CD4-positive, alpha-beta T cell (primary cell): ENCODE results near the gene ATP5MK. TPM values are rescaled to one million over a fixed set of nuclear protein-coding genes. Genes with fewer than 3 reads are reported as not detected.

ENCODE experiments used
- ATAC-seq: fragments of 200-7000 bp; cut with Tn5 transposase; one replicate; pipeline ENCODE4 v1.10.0; 2022; ENCODE audit warnings: mild to moderate bottlenecking; ENCODE audit not compliant: poor library complexity
- CTCF ChIA-PET: fragments of 350-600 bp; sonication (Branson Sonifier 250); formaldehyde crosslinking; loops from one replicate; lab custom pipeline; 2021; ENCODE audit warnings: antibody characterized with exemption, inconsistent platforms; lab: Charles Lee
- POLR2A ChIA-PET: fragments of 350-600 bp; sonication (Branson Sonifier 250); formaldehyde crosslinking; loops from one replicate; lab custom pipeline; 2021; ENCODE audit warnings: antibody characterized with exemption, inconsistent platforms; lab: Charles Lee
- DNase-seq, 14 experiments: peaks; one replicate each; pipeline ENCODE4 v3.0.0-alpha.2; 2013 to 2020; ENCODE audit warnings: mixed read lengths in 2 of 14
- H3K27ac ChIP-seq, 2 donors: one replicate each; pipeline versions ENCODE4 v1.5.1 to v1.7.0; 2013; ENCODE audit warnings: low read length in 2 of 2, low read depth in 1 of 2, mild to moderate bottlenecking in 1 of 2
- H3K27me3 ChIP-seq, 2 experiments: 1 replicate in 1 of 2; 2 replicates in 1 of 2; pipeline versions ENCODE4 v1.6.1 to v1.7.0; 2013; ENCODE audit warnings: low read length in 2 of 2, control low read depth in 1 of 2, mild to moderate bottlenecking in 1 of 2, moderate library complexity in 1 of 2; ENCODE audit not compliant: insufficient read depth in 2 of 2, control insufficient read depth in 1 of 2
- H3K36me3 ChIP-seq: one replicate; pipeline ENCODE4 v1.6.1; 2013; ENCODE audit warnings: low read length, control low read depth; ENCODE audit not compliant: insufficient read depth
- H3K4me1 ChIP-seq: one replicate; pipeline ENCODE4 v1.6.1; 2013; ENCODE audit warnings: low read length, control low read depth; ENCODE audit not compliant: insufficient read depth
- H3K4me3 ChIP-seq: one replicate; pipeline ENCODE4 v1.5.1; 2013; ENCODE audit warnings: mild to moderate bottlenecking, low read length, moderate library complexity
- H3K9me3 ChIP-seq, 2 experiments: 1 replicate in 1 of 2; 2 replicates in 1 of 2; pipeline versions ENCODE4 v1.6.1 to v1.7.0; 2013; ENCODE audit warnings: low read length in 2 of 2, mild to moderate bottlenecking in 2 of 2, control low read depth in 1 of 2, moderate library complexity in 1 of 2; ENCODE audit not compliant: control insufficient read depth in 1 of 2, insufficient read depth in 1 of 2
- H3K27ac Mint-ChIP-seq: one replicate; pipeline ENCODE4 v1.8.0; 2020; ENCODE audit warnings: mixed read lengths
- H3K27me3 Mint-ChIP-seq: one replicate; pipeline ENCODE4 v1.8.0; 2021; ENCODE audit warnings: mixed read lengths
- H3K36me3 Mint-ChIP-seq: one replicate; pipeline ENCODE4 v1.8.0; 2021; ENCODE audit warnings: low read depth, mixed read lengths
- H3K4me1 Mint-ChIP-seq: one replicate; pipeline ENCODE4 v1.8.0; 2021; ENCODE audit warnings: low read depth, mixed read lengths
- H3K4me3 Mint-ChIP-seq: one replicate; pipeline ENCODE4 v1.8.0; 2020; ENCODE audit warnings: mild to moderate bottlenecking, mixed read lengths
- H3K9me3 Mint-ChIP-seq: one replicate; pipeline ENCODE4 v1.8.0; 2020; ENCODE audit warnings: mixed read lengths
- CTCF ChIP-seq: fragments of 200-600 bp; IDR thresholded peaks from one replicate; pipeline ENCODE4 v1.8.0; 2022; ENCODE audit warnings: antibody characterized with exemption, mild to moderate bottlenecking
- intact Hi-C, 2 experiments: fragments of 100-400 bp; cut with DNase I in 1 of 2; cut with micrococcal nuclease in 1 of 2; formaldehyde crosslinking; loops; one replicate each; pipeline versions ENCODE4 v1.15.1 to v1.9.0; 2023 to 2025; cut with DNase I, micrococcal nuclease
- total RNA-seq, 174 experiments: library from RNA in 2 of 174; stranded (reverse) in 2 of 174; gene quantifications; one replicate each; pipeline ENCODE4 v1.2.3 and lab custom pipeline; 2021 to 2026

ATP5MK gene
- total RNA-seq, 2 experiments from 2014 or later: 107 to 111 TPM

GRCh38 chr10:103416436-103417147, 20.3 kb upstream of the ATP5MK start:
- POLR2A ChIA-PET: no interaction called here
- intact Hi-C loops: loop anchor here (1.0 to 5.0 kb wide), 5 partner anchors 66 to 271 kb away; no protein-coding TSS in a partner anchor

GRCh38 chr10:103415581-103415980, 19.3 kb upstream of the ATP5MK start:
- no peaks in the 10 kb centered on the region for H3K27me3 ChIP-seq
- Mint-ChIP-seq H3K4me1 (no peaks in the 10 kb centered on the region), H3K9me3 (no peaks in the 10 kb centered on the region), H3K27me3 (no peaks in the 10 kb centered on the region), H3K27ac (no peak overlapping the region), H3K36me3 (peaks cover 91% of the 10 kb centered on the region), H3K4me3 (no peak overlapping the region)
- ATAC-seq: no peak
- no peak for TF ChIP-seq CTCF
- no peak for DNase-seq
- H3K4me3 ChIP-seq: no peak overlapping the region
- CTCF ChIA-PET: interaction anchor here (1.0 to 1.2 kb wide), 3 partner anchors 60 to 71 kb away, joined by 3 to 4 read pairs (median 3); no protein-coding TSS in a partner anchor
- H3K36me3 ChIP-seq: peaks cover 96% of the 10 kb centered on the region
- intact Hi-C loops: loop anchor here in 1 of 2 experiments (5.0 kb wide), 2 partner anchors 177 to 272 kb away; no protein-coding TSS in a partner anchor
- H3K27ac ChIP-seq: no peak overlapping the region
- H3K4me1 ChIP-seq: no peaks in the 10 kb centered on the region
- POLR2A ChIA-PET: no interaction called here
- H3K9me3 ChIP-seq: no peaks in the 10 kb centered on the region

More at GRCh38 chr10:103416436-103417147, 20.3 kb upstream of the ATP5MK start:
- Histone ChIP-seq H3K4me3 (no peak overlapping the region), H3K4me1 (no peaks in the 10 kb centered on the region), H3K9me3 (no peaks in the 10 kb centered on the region), H3K27me3 (no peaks in the 10 kb centered on the region), H3K36me3 (peaks cover 98% of the 10 kb centered on the region), H3K27ac (no peak overlapping the region)
- H3K4me1 Mint-ChIP-seq: no peaks in the 10 kb centered on the region
- ATAC-seq (peak; percentile 54), DNase-seq (peak; percentile 35 to 81 (median 56))
- CTCF ChIA-PET: interaction anchor here (0.6 to 1.8 kb wide), 7 partner anchors 9 to 75 kb away, joined by 3 to 5 read pairs (median 3); partner anchors contain the start of genes ATP5MK and PDCD11
- no peaks in the 10 kb centered on the region for H3K27me3 Mint-ChIP-seq
- no peak overlapping the region for H3K4me3 Mint-ChIP-seq
- TF ChIP-seq CTCF: peak; percentile 90
- no peak overlapping the region for H3K27ac Mint-ChIP-seq
- no peaks in the 10 kb centered on the region for H3K9me3 Mint-ChIP-seq
- H3K36me3 Mint-ChIP-seq: peaks cover 93% of the 10 kb centered on the region

GRCh38 chr10:103413564-103413963, 17.3 kb upstream of the ATP5MK start:
- Histone ChIP-seq H3K9me3 (no peaks in the 10 kb centered on the region), H3K36me3 (peaks cover 92% of the 10 kb centered on the region), H3K27ac (no peak overlapping the region), H3K4me3 (no peak overlapping the region), H3K4me1 (no peaks in the 10 kb centered on the region), H3K27me3 (no peaks in the 10 kb centered on the region)
- no peak overlapping the region for H3K4me3 Mint-ChIP-seq
- H3K4me1 Mint-ChIP-seq: no peaks in the 10 kb centered on the region
- H3K27me3 Mint-ChIP-seq: no peaks in the 10 kb centered on the region
- ChIA-PET CTCF (no interaction called here), POLR2A (no interaction called here)
- ATAC-seq: no peak
- DNase-seq: no peak
- H3K27ac Mint-ChIP-seq: no peak overlapping the region
- H3K9me3 Mint-ChIP-seq: no peaks in the 10 kb centered on the region
- peaks cover 92% of the 10 kb centered on the region for H3K36me3 Mint-ChIP-seq
- no peak for TF ChIP-seq CTCF
- intact Hi-C loops: no loop called here
